Hematopoietic multipotent progenitor cell treated with erythropoietin and hydrocortisone succinate and interleukin-3 and kit ligand, for 6 days (in vitro differentiated cells): ENCODE data around the gene CACNA1A.
A peak's percentile ranks its signal among the peaks of the same experiment; 100 is the strongest.
"Not testable (repeated sequence)": the region's sequence is repeated elsewhere in the genome, so short reads cannot be mapped to it uniquely, and the experiment has no call there.

Experiments used
- DNase-seq: peaks from one replicate; pipeline ENCODE4 v3.0.0-alpha.2; 2015

The CACNA1A gene

GRCh38 chr19:13506471-13506820 is at the start of gene CACNA1A:
CACNA1A (minus strand) TSS chr19:13506479; CDS start chr19:13506224, 255 bp downstream.
- DNase-seq = no peak

- DNase-seq = no peak
Observed at GRCh38 chr19:13554506-13555240, 48.4 kb upstream of the CACNA1A start.

GRCh38 chr19:13553880-13554400 is 47.7 kb upstream of the CACNA1A start:
- no peak for DNase-seq

- no peak for DNase-seq
Observed at GRCh38 chr19:13548131-13548530, 41.9 kb upstream of the CACNA1A start.

- no peak for DNase-seq
Observed at GRCh38 chr19:13547102-13547501, 40.8 kb upstream of the CACNA1A start.

GRCh38 chr19:13544423-13544822 is 38.1 kb upstream of the CACNA1A start:
- DNase-seq = no peak

GRCh38 chr19:13541554-13541953 is 35.3 kb upstream of the CACNA1A start:
- DNase-seq = no peak

- no peak for DNase-seq
Observed at GRCh38 chr19:13539332-13539731, 33.1 kb upstream of the CACNA1A start.

GRCh38 chr19:13538601-13539253 is 32.4 kb upstream of the CACNA1A start:
- peak; percentile 75 for DNase-seq

- peak; percentile 31 for DNase-seq
Observed at GRCh38 chr19:13537454-13537853, 31.2 kb upstream of the CACNA1A start.

- no peak for DNase-seq
Observed at GRCh38 chr19:13530720-13531119, 24.4 kb upstream of the CACNA1A start.

- DNase-seq = not testable (repeated sequence)
Observed at GRCh38 chr19:13529721-13530120, 23.4 kb upstream of the CACNA1A start.

GRCh38 chr19:13526552-13526951 is 20.3 kb upstream of the CACNA1A start:
- peak; percentile 38 for DNase-seq

GRCh38 chr19:13521066-13521465 is 14.8 kb upstream of the CACNA1A start:
- no peak for DNase-seq

GRCh38 chr19:13511947-13512346 is 5.7 kb upstream of the CACNA1A start:
- no peak for DNase-seq

- no peak for DNase-seq
Observed at GRCh38 chr19:13507053-13507611, 853 bp upstream of the CACNA1A start.

- DNase-seq = peak; percentile 11
Observed at GRCh38 chr19:13505761-13506470, 363 bp downstream of the CACNA1A start.

- DNase-seq = no peak
Observed at GRCh38 chr19:13505164-13505695, 1.0 kb downstream of the CACNA1A start.

GRCh38 chr19:13503570-13504235 is 2.6 kb downstream of the CACNA1A start:
- DNase-seq = no peak

GRCh38 chr19:13502231-13502630 is 4.0 kb downstream of the CACNA1A start:
- no peak for DNase-seq

- no peak for DNase-seq
Observed at GRCh38 chr19:13499692-13500091, 6.6 kb downstream of the CACNA1A start.

- peak; percentile 12 for DNase-seq
Observed at GRCh38 chr19:13493516-13494310, 12.6 kb downstream of the CACNA1A start.
